RPMI8226 (cell line): ENCODE results near the gene FEZF1.
"Not testable (repeated sequence)": the region's sequence is repeated elsewhere in the genome, so short reads cannot be mapped to it uniquely, and the experiment has no call there.

Experiments used
- DNase-seq: peaks from one replicate; pipeline ENCODE4 v3.0.0-alpha.2; 2015

Gene FEZF1

GRCh38 chr7:122306320-122307227 is 2.0 kb upstream of the FEZF1 start:
- DNase-seq = no peak

GRCh38 chr7:122305475-122306319 is 1.1 kb upstream of the FEZF1 start:
- no peak for DNase-seq

- no peak for DNase-seq
These were observed 459 bp upstream of the FEZF1 start for GRCh38 chr7:122304996-122305421.

- no peak for DNase-seq
These were observed 825 bp downstream of the FEZF1 start for GRCh38 chr7:122303531-122304318.

- no peak for DNase-seq
These were observed 1.6 kb downstream of the FEZF1 start for GRCh38 chr7:122302761-122303530.

GRCh38 chr7:122301858-122302760 is 2.4 kb downstream of the FEZF1 start:
- DNase-seq = no peak

- no peak for DNase-seq
These were observed 3.4 kb downstream of the FEZF1 start for GRCh38 chr7:122300956-122301833.

GRCh38 chr7:122300211-122300932 is 4.2 kb downstream of the FEZF1 start:
- DNase-seq = no peak

GRCh38 chr7:122299624-122300210 is 4.8 kb downstream of the FEZF1 start:
- no peak for DNase-seq

- no peak for DNase-seq
These were observed 5.9 kb downstream of the FEZF1 start for GRCh38 chr7:122298618-122299017.

- DNase-seq = no peak
These were observed 6.4 kb downstream of the FEZF1 start for GRCh38 chr7:122298131-122298530.

GRCh38 chr7:122291189-122291588 is 13.4 kb downstream of the FEZF1 start:
- DNase-seq = no peak

GRCh38 chr7:122290476-122290875 is 14.1 kb downstream of the FEZF1 start:
- DNase-seq = no peak

GRCh38 chr7:122289426-122289825 is 15.1 kb downstream of the FEZF1 start:
- no peak for DNase-seq

- not testable (repeated sequence) for DNase-seq
These were observed 19.9 kb downstream of the FEZF1 start for GRCh38 chr7:122284608-122285007.

GRCh38 chr7:122273117-122273516 is 31.4 kb downstream of the FEZF1 start:
- DNase-seq = no peak

- DNase-seq = no peak
These were observed 35.3 kb downstream of the FEZF1 start for GRCh38 chr7:122269241-122269640.

- DNase-seq = no peak
These were observed 36.4 kb downstream of the FEZF1 start for GRCh38 chr7:122268101-122268500.

GRCh38 chr7:122262246-122262645 is 42.3 kb downstream of the FEZF1 start:
- DNase-seq = no peak
